ENCODE results near the gene SLC35A5.

The SLC35A5 gene

DNA sequence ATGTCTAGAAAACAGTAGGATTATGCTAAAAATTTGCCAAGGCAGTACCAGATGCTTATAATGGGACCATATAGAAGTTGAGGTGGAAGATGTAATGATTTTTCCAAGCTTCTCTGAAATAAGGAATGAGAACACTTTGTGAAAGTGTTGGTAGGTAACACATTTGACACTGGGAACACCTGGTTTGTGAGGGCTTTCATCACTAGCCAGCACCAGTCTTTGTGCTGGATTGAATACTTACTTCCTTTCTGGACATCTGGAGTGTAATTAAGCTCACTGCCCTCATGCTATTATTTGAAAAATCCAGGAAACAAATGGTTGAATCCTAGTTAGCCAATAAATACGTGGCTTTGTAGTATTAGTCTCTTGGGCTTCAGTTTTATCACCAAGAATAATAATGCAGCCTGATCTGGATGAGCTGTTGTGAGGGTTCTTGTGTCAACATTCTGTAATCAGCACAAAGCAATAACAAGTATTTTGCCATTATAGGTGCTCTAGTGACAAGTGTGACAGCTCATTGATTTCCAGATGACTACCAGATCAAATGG is 66.1 kb downstream of the SLC35A5 start:
- DNase-seq = no peak

DNA sequence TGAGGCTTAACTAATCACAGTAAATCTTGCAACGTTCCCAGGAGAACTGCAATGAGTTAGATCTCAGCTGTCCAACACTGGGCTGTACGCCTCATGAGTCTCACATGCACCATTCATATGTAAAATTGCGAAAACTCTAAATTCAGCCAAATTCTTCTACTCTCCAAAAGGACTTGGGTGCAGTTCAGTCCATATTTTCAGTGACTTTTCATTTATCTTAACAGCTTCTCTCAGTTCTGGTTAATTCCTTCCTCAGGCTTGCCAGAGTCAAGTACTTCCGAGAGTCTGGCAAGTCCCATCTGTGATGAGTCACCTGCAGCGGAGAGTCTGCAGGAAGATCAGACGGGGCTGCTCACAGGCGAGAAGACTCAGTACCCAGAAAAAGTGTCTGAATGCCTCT is 67.6 kb downstream of the SLC35A5 start:
- peak; percentile 85 for DNase-seq

DNA sequence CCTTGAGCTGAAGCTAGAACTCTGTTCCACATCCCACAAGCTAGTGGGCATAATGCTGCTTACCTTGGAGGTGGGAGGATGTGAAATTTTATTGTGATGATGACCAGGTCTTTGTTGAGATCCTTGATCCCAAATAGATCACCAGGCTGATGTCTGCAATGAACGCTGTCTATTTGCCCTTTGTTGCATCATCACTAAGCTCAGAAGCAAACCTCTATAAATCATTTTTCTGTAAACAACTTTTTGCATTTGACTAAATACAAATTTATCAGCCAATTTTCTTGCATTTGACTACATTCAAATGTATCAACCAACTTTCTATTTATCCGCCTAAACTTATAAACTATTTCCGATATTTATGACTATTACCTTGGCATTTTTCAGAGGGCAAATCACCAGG is 69.4 kb downstream of the SLC35A5 start:
- no peak for DNase-seq

DNA sequence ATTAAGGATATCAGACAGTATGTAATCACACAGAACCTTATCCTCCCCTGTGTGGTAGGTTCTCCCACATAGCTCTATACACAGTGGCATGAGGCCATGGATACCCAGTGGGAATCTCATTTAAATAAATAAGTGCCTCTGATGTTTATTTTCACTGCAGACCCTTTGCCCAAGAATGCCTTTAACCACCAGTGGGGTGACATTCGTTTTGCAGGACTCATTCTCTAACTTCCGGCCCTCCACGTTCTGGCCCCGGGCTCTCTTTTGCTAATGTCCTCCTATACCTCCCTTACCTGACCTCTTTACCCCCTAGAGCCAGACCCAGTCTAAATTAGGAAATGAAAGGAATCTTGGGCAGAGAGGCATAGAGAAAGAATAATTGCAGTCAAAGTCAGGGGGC is 70.8 kb downstream of the SLC35A5 start:
- DNase-seq = no peak

DNA sequence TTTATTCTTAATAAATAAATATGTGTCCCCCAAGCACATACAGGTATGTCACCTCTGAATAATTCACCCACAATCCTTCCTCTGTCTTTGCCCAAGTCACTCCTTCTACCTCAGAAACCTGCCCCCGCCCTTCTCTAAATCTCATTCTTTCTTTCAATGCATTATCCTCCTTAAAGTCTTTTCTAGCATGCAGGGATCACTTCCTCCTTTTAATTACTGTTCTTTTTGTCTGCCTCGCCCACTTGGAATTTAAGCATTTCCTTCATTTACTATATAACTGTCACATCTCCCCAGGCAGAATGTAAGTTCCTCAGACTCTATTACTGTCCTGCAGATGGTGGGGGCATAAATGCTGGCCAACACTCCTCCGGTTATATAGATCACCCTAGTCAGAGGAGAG is 71.3 kb downstream of the SLC35A5 start:
- no peak for DNase-seq

DNA sequence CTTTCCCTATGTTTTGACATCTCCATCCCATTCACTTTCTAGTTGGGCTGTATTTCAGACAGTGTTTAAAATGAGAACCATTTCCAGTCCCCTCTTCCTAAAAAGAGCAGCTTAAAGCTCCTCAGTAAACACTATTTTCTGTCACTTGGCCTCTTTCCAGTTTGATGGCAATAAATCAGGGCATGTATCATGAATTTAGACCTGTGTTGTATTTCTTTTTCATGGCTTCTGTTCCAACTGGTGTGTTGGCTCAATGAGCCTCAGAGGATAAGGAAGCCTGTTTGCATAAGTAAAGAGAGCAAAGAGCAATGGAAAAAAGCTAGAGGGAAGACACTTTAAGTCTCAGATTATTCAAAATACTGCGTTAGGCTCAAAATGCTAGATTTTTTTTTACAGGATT is 71.9 kb downstream of the SLC35A5 start:
- DNase-seq = no peak

DNA sequence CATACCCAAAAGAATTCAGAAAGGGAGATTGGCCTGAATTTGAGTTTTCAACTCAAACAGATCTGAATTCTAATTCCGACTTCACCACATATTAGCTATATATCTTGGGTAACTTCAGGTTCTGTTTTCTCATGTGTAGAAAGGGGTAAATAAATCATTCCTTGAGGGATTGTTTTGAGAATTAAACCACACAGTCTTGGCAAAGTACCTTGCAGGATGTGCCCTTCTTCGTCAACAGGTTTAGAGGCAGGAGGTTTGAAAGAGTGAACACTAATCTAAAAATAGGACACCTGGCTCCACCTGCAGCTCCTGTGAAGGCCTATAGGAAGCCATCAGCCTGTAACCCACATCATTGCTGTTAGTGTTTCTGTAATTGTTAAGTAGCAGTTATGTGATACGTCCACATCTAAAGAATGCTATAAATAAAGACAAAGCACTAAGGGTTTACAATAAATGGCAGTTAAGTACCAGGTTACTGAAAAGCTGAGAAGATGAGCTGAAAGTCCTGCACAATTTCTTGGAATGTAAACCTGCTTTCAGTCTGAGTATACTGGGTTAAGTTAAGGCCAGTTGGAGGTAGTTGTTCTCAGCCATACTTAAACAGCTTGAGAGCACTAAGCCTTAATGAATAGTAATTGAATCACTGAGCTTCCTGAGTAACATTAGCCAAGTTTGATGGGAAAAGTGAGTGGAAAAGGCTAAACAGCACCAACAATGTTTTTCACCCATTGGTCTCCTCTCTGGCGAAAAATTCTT is 73.1 kb downstream of the SLC35A5 start:
- DNase-seq = no peak

All from NCI-H226 (cell line).